Measurements from ENCODE around the gene PACC1. TPM values are rescaled to one million over a fixed set of nuclear protein-coding genes. Genes with fewer than 3 reads are reported as not detected.

PACC1 gene
- total RNA-seq, 3 donors from 2014 or later (not counting 1 experiment from before 2014, with no cell fraction given) = 5.0 to 14.2 (median 11.4) TPM

- peaks cover 2 to 9% of the 10 kb centered on the region in 2 donors for H3K4me1 Mint-ChIP-seq
- intact Hi-C loops (cut with micrococcal nuclease) = no loop called here
These were observed 22.6 kb upstream of the PACC1 start for GRCh38 chr1:212437179-212437798.

GRCh38 chr1:212434992-212435391, 20.3 kb upstream of the PACC1 start:
- H3K27ac ChIP-seq (ENCODE audit: low read length) = no peak overlapping the region
- Mint-ChIP-seq H3K9me3 (no peaks in the 10 kb centered on the region), H3K4me3 (no peak overlapping the region), H3K27me3 (ENCODE audit: low read depth in 2 of 2) (peaks cover 0 to under 1% of the 10 kb centered on the region in 2 donors), H3K4me1 (peaks cover 4 to 9% of the 10 kb centered on the region in 2 donors), H3K27ac (no peak overlapping the region), H3K36me3 (no peaks in the 10 kb centered on the region)
- no peak overlapping the region for H3K4me3 ChIP-seq (ENCODE audit: low read length)
- ATAC-seq (no peak), DNase-seq (no peak)
- no peak for TF ChIP-seq CTCF (IDR thresholded peaks at IDR 0.05)
- no peaks in the 10 kb centered on the region for H3K36me3 ChIP-seq (ENCODE audit: control insufficient read depth, insufficient read depth, low read length)
- H3K9me3 ChIP-seq (ENCODE audit: control insufficient read depth, insufficient read depth, low read length) = no peaks in the 10 kb centered on the region
- no peaks in the 10 kb centered on the region for H3K27me3 ChIP-seq (ENCODE audit: control insufficient read depth, insufficient read depth, low read length)
- peaks cover 7% of the 10 kb centered on the region for H3K4me1 ChIP-seq (ENCODE audit: control insufficient read depth, insufficient read depth, low read length)
- 98% methylated on average over 4 of the region's 4 CpGs for WGBS (ENCODE audit: insufficient coverage)
- intact Hi-C loops (cut with micrococcal nuclease) = no loop called here

More at GRCh38 chr1:212437179-212437798, 22.6 kb upstream of the PACC1 start:
- no peaks in the 10 kb centered on the region for H3K9me3 ChIP-seq (ENCODE audit: control insufficient read depth, insufficient read depth, low read length)
- no peaks in the 10 kb centered on the region for H3K27me3 Mint-ChIP-seq (ENCODE audit: low read depth in 2 of 2)
- ATAC-seq (no peak), DNase-seq (no peak)
- H3K36me3 ChIP-seq (ENCODE audit: control insufficient read depth, insufficient read depth, low read length) = no peaks in the 10 kb centered on the region
- no peaks in the 10 kb centered on the region for H3K27me3 ChIP-seq (ENCODE audit: control insufficient read depth, insufficient read depth, low read length)
- no peak overlapping the region for H3K27ac ChIP-seq (ENCODE audit: low read length)
- H3K9me3 Mint-ChIP-seq = no peaks in the 10 kb centered on the region
- H3K4me3 Mint-ChIP-seq = no peak overlapping the region
- peaks cover 7% of the 10 kb centered on the region for H3K4me1 ChIP-seq (ENCODE audit: control insufficient read depth, insufficient read depth, low read length)
- no peak overlapping the region for H3K4me3 ChIP-seq (ENCODE audit: low read length)
- H3K36me3 Mint-ChIP-seq = no peaks in the 10 kb centered on the region
- no peak overlapping the region for H3K27ac Mint-ChIP-seq
- no peak for TF ChIP-seq CTCF (IDR thresholded peaks at IDR 0.05)
- 58% methylated on average over 3 of the region's 4 CpGs for WGBS (ENCODE audit: insufficient coverage)

GRCh38 chr1:212433577-212434462, 19.1 kb upstream of the PACC1 start:
- no peaks in the 10 kb centered on the region for H3K36me3 Mint-ChIP-seq
- Histone ChIP-seq H3K36me3 (ENCODE audit: control insufficient read depth, insufficient read depth, low read length) (no peaks in the 10 kb centered on the region), H3K4me3 (ENCODE audit: low read length) (peak overlapping the region; percentile 51), H3K9me3 (ENCODE audit: control insufficient read depth, insufficient read depth, low read length) (no peaks in the 10 kb centered on the region), H3K4me1 (ENCODE audit: control insufficient read depth, insufficient read depth, low read length) (peaks cover 7% of the 10 kb centered on the region), H3K27ac (ENCODE audit: low read length) (no peak overlapping the region), H3K27me3 (ENCODE audit: control insufficient read depth, insufficient read depth, low read length) (no peaks in the 10 kb centered on the region)
- peak overlapping the region; percentile 71 for H3K4me3 Mint-ChIP-seq
- H3K9me3 Mint-ChIP-seq = no peaks in the 10 kb centered on the region
- 95% methylated on average over 9 of the region's 17 CpGs for WGBS (ENCODE audit: insufficient coverage)
- peaks cover 0 to 4% of the 10 kb centered on the region in 2 donors for H3K27me3 Mint-ChIP-seq (ENCODE audit: low read depth in 2 of 2)
- ATAC-seq (no peak), DNase-seq (peak in 1 of 2 donors; percentile 10)
- peaks cover 4 to 9% of the 10 kb centered on the region in 2 donors for H3K4me1 Mint-ChIP-seq
- intact Hi-C loops (cut with micrococcal nuclease) = no loop called here
- TF ChIP-seq CTCF (IDR thresholded peaks at IDR 0.05) = no peak
- peak overlapping the region in 1 of 2 donors; percentile 49 for H3K27ac Mint-ChIP-seq
